Limb (tissue), 2 donors: Measurements from ENCODE around the gene ENOX1.

ENCODE experiments used
- DNase-seq, 2 donors: peaks; one replicate each; pipeline ENCODE4 v3.0.0-alpha.2; 2016; ENCODE audit errors: extremely low spot score in 2 of 2

ENOX1 gene

DNA sequence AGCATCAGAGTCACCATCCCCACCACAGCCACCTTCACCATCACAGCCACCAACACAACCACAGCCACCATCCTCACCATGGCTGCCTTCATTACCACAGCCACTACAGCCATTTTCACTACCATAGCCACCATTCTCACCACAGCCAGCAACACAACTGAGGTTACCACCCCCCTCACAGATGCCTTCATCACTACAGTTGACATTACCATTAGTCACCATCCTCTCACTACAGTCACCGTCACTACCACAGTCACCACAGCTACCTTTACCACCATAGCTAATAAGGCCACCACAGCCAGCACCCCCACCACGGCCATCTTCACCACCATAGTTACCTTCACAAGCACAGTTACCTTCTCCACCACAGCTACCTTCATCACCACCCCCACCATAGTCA lies 493.8 kb downstream of the ENOX1 start:
- no peak for DNase-seq

DNA sequence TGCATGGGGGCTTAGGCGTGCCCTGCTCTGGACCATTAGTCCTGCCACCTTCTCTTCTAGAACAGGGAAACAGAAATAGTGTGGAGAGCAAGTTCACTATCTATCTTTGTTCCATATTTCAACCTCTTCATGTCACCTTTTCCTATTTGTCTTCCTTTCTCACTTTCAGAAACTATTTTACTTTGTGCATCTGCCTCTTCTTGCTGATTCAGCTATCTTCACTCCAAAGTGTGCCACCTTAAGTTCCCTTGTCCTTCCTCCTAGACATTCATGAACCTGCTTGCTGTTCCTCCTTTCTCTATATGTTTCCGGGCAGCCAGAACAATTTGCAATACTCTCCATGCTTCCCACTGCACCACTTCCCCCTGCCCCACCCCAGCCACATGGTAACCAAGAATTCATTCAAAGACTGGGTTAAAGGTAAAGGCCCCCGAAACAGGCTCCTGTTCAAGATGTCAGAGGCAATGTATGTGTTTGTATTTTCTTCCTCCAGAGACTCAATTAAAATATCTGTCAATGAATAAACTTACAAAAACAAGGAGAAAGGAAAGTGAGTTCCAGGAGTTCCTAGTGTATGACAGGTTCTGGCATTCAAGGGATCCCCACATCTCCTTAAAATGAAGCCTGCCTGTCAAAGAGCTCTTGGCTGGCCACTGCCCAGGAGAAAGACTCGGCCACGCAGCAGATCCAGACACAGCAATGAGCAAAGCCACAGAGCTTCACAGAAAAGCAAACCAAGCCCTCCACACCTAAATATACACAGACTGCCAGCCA lies 495.3 kb downstream of the ENOX1 start:
- no peak for DNase-seq

DNA sequence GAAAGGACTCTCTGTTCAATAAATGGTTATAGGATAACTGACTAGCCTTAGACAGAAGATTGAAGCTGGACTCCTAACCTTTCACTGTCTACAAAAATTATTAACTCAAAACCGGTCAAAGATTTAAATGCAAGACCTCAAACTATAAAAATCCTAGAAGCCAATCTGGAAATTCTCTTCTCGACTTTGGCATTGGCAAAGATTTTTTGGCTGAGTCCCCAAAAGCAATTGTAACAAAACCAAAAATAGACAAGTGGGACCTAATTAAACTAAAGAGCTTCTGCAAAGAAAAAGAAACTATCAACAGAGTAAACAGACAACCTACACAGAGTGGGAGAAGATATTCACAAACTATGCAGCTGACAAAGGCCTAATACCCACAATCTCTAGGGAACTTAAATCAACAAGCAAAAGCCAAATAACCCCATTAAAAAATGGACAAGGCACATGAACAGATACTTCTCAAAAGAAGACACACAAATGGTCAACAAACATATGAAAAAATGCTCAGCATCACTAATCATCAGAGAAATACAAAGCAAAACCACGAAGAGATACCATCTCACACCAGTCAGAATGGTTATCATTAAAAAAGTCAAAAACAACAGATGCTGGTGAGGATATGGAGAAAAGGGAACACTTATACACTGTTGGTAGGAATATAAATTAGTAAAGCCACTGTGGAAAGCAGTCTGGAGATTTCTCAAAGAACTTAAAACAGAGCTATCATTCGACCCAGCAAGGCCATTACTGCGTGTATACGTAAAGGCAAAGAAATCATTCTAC lies 497.1 kb downstream of the ENOX1 start:
- no peak for DNase-seq

DNA sequence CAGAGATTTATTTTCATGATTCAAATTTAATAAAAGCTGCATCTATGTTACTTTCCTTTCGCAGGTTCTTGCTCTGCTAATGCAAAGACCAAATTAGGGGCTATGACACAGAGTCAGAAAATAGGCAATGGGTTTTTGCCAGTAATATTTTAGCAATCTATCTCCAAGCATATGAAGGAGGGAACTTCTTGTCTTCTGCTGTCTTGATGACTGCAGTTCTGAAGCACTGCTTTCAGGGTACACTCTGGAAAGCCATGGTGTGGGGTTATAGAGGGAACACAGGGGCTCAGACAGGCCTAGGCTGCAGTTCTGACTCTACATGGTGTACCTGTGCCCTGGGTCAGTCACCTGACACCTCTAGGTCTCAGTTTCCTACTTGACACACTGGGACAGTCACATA lies 500.0 kb downstream of the ENOX1 start:
- DNase-seq = no peak

DNA sequence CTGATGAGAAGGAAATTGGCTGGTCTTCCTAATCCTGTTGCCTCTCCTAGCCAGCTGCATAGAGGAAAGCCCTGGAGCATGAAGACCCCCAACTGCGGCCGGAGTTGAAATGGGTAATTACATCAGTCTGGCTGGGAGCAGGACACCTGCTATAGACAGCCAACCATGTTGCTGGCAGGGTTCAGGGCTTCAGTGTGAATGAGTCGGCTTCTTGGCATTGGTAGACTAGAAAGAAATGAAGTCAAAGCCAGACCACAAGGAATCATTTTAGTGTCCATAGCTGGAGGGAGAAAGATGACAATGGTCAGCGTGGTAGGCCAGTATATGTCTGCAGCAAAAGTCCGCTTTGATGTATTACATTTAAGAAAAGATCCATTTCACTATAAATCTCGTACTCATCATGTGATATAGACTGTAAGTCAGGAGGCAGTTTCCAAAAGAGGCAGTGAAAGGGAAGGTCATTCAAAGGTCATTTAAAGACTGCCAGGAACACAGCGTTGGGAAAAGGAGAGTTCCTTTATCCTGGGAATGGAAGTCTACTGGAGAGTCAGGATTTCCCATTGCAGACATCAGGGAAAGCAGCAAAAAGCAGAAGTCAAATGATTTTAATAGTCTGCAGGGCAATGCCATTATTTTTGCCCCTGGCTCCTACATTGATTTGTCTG lies 500.7 kb downstream of the ENOX1 start:
- peak; percentile 62 to 69 for DNase-seq

DNA sequence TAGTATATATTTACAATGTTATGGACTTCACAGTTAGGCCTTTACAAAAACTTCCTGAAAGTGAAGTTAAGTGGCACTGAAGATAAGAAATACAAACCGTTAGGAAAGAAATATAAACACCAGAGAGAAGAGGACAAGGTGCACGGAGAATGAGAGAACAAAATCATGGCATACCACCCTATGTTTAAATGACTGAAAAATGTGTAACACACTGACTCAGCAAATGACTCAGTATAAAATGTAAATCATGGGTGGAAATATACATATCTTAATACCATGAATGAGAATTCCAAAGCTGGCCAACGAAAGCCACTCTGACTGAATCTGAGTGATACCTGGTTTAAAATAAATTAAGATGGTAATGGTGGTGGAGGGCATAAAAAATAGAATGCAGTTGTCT lies 502.6 kb downstream of the ENOX1 start:
- DNase-seq = no peak

DNA sequence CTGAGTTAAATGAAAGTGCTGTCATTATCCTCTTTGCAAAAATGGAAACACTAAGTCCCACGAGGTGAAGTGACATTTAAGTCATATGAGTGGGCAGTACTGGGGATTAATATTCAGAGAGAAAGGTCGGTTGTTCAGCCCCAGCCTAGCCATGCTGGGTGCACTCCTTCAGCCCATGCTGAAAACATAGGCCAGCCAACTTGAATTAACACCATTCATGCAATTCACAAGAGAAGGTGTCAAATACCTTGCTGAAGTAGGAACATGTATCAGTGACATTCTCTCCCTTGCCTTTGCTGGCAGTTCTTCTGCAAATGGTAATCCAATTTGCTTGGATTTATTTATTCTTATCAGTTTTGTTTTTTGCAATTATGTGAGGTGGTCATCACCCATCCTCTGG lies 507.1 kb downstream of the ENOX1 start:
- DNase-seq = no peak

DNA sequence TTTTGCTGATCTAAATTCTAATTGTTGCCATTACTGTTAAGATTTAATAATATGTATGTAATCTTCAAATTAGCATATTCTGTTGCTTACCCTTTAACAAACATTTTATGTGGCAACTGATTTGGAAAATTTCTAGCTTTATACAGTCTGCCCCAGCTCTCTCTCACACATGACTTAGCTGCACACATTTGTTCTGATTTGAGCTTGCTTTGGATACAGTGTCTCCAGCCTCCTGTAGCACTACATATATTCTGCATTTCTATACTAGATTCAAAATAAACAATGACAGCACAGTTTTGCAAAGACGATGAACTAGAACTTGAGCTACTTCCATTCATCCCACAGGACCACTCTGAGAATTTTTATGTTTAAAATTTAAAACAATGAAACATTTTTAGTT lies 508.6 kb downstream of the ENOX1 start:
- DNase-seq = no peak

DNA sequence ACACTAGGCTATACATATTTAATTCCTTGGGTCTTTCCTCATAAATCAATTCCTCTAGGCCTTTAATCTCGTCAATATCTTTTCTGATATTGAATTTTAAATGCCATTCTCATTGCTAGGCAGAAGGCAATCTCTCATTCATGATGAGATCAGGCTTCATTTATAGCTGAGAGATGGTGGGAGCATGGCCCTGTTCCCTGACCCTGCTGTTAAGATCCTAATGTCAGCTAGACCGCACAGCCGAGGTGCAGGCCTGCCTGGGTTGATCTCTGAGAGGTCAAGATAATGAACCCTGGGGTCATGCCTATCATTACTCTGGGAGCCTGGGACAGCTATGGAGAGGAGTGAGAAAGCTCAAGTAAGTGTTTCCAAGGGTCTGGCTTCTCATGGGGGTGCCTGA lies 509.6 kb downstream of the ENOX1 start:
- DNase-seq = no peak

DNA sequence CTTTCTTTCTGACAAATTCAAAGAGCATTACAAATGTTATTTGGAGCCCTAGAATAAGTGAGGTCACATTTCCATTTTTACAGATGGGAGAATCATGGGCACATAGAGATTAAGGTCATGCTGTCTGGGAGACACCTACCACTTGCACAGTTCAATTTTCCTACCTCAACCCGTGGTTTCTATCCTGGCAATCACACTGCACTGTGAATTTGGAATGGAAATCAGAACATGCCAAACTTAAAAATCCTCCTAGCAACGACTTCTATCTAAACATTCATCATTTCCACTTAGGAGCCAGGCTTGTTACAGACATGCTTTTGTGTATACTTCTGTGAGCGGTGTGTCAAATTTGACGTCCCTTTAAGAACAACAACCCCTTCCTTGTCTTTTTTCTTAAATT lies 511.9 kb downstream of the ENOX1 start:
- DNase-seq = no peak

DNA sequence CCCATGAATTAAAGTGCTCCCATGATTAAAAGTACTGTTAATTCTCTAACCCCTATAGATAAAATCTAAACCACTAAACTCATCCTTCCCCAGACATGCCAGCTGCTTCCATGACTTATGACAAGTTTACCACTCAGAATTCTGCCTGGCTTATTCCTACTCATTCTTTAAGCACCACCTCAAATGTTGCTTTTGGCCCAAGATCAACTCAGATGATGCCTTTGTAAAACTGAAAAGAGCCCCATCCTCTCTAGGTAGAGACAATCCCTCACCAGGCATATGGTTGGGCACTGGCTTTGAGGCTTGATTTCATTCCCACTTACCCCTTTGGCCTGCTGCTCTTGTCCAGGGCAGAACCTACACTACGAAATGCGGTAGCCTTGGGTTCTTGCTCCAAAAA lies 513.4 kb downstream of the ENOX1 start:
- DNase-seq = no peak

DNA sequence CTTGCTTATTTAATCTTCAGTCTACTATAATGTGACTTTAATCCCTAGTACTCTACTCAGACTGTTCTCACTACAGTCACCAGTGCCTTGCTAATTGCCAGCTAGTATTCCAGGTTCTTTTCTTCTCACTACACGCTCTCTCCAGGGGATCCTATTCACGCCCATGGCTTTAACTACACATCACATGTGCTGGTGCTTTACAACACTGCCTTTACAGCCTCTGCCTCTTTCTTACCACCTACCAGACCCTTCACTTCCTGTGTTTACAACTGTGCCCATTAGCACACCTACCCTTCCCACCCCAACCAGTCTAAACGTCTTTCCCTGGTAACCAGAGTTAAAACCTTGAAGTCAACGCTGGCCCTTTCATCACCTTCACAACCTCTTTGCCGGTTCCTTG lies 513.9 kb downstream of the ENOX1 start:
- no peak for DNase-seq

DNA sequence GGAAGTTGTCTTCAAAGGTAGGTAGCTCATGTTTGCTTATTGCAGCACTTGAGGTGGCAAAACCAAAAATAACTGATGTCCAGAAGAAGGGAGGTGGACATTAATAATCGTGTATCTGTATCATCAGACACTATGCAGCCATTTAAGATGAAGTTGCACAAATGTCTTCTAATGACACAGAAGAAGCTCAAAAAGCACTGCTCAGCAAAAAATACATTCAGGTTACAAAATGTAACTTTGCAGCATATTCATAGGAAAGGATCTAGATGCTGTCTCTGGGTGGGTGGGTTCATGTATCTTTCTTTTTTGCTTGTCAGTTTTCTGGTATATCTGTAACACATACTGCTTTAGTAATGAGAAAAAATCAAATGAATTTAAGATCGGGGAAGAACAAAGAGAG lies 515.6 kb downstream of the ENOX1 start:
- no peak for DNase-seq

DNA sequence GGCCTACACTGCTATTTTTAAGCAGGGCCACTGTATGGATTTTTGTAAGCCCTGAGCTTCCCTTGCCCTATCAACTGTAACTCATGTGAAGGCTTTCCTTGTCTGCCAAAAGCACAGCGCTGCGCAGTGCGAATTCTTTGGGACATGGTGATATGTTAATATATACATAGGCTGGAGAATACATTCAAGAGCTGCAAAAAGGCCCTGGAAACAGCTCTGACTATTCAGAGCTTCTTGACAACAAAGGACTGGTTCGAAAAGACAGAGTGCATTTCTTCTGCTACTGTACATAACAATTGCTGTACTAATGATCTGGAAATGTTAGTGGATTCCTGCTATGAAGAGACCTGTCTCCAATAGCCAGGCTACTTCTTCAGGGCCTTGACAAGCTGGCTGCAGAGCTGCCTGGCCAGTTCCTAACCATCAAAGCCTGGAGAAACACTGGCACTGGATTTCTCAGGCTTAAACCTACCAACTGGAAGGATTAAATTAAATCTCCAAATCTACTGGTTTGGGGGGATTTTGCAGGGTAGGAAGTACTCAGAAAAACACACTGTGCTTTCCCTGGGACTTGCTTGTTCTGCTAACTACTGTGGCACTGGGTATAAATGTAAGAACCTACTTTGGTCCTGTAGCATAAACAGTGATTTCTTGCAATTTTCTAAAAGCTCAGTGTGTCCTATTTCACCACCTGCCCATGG lies 516.5 kb downstream of the ENOX1 start:
- DNase-seq = no peak

DNA sequence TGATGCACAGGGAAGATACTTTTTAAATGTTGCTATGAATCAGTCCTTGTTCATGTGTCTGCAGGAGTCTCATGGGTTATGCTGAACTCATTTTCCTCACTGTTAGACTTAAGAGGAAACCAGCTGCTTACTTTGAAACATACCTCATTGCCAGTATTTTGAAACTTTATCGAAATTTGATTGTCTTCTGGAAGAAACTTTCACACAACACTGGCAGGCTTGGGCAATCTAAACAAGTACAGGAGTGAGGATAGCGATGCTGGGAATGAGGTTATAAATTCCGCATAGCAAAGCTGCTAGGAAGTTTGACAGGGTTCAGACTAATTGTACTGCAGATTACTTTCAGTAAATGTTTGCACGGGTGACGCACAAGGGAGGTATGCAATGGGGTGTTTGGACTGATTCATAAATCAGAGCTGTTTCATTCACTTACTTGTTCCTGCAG lies 517.7 kb downstream of the ENOX1 start:
- DNase-seq = peak in 1 of 2 donors; percentile 48

DNA sequence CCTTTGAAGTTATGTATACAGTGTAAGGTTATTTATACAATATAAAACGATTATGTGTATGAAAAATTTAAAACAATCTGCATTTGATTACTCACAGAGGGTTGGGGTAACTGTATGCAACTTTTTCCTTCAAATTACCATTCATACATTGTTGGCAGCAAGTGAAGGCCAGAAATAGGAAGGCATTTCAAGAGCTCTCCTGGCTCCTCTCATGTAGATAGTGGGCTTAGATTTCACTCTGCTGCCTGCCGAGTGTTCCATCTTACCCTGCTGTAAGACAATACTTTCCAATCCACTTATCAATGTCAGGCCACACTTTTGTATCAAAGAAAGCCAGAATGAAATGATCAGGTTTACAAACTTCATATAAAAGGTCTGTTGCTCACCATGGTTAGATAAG lies 518.1 kb downstream of the ENOX1 start:
- no peak for DNase-seq

DNA sequence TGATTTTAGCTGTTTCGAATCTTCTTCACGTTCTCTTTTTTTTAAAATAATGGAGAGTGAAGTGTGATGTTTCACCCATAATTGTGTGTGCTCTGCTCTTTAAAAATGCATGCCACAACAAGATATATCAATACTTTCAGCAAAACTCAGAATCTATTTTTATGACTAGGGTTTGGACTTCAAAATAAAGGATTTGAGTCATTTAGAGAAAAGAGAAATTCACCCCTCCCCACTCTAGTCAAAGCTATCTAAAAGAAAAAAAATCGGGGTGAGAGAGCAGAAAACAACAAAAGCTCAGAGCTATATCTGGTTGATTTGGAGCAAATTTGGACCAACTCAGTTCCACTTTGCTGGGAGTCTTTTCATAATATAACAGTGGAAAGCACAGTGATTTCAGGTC lies 518.9 kb downstream of the ENOX1 start:
- no peak for DNase-seq

DNA sequence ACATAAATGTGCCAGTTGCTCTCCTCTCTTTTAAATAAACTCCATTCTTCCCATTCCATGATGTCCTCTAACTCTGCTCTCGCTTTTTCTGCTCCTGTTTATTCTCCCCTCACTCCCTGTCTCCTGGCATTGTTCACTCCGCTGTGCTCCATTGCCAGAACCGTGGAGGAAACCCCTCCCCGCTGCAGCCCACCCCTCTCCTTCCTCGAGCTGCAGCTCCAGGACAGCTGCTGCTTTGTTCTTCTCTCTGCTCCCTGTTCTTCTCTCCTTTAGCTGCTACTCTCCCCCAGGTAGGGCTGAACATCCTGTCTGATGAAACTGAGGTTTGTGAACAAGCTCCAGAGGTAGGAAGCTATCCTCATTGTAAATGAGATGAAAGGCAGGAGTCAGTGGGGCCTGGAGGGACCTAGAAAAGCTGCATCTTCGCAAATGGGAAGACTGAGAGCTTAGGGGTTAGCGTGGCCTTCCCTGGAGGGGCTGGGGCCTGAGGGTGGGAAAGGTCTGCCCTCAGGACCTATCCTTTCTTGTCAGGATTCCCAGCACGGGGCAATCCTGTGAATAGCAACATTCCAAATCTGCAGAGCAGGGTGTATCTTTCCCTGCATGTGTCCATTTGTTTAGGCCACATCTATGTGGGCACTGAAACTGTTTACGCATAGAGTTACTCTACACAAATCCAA lies 519.7 kb downstream of the ENOX1 start:
- DNase-seq = no peak

DNA sequence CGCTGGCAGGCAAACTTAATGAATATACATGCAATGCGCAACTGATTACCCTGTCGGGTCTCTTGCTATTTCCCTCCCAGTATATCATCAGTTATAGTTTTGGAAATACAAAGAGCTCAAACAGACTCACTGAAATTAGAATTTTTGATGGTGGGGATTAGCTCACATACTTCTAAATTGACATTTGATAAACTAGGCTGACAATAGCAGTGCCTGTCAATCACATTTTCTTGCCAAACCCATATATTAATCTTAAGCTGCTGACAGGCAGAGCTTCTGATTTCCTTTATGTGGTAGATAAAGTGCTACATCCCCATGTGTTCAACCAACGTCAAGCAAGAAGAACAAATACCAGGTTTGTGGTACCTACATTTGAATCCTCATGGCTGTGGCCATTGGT lies 521.7 kb downstream of the ENOX1 start:
- DNase-seq = no peak

DNA sequence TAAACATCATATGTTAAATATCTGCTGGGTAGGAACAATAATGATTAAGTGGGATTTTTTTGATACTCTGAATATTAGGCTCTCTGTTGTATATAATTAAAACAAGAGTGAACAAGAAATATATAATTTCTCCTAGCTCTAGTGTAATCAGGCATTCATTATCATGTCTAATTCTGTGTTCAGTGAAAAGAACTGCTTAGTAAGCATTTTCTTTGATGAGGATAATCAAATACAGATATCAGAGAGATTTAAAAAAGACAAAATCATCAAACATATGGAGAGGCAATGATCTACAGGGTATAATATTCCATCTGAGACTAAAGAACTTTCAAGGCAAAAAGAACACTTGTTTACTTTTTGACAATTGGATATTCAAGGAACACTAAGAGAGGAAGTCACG lies 522.3 kb downstream of the ENOX1 start:
- no peak for DNase-seq

DNA sequence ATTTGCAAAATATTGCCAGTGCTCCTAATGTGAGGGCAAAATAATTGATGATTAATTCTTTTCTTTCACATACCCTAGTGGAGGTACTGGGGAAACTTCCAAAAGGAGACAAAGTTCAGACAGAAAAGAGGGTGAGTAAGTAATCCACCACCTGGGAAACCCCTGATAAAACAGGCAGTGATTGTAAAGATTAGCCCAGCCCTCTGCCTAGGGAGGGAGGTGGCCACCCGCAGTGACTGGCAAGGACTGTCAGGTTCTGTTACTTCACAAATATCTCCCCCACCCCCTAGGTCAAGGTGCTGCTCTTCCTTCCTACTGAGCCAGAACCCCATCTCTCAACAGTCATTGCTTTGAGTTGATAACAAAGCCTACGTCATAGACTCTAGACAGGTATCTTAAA lies 523.7 kb downstream of the ENOX1 start:
- DNase-seq = no peak
